Measurements from ENCODE around the gene WDR72.

Gene WDR72

GRCh38 chr15:53534105-53534839 lies 225.2 kb downstream of the WDR72 start:
- no peak for DNase-seq (ENCODE audit: low read depth in 2 of 2)

- DNase-seq (ENCODE audit: low read depth in 2 of 2) = no peak
Measured at GRCh38 chr15:53530761-53531160, 228.7 kb downstream of the WDR72 start.

GRCh38 chr15:53527996-53528395 lies 231.5 kb downstream of the WDR72 start:
- no peak for DNase-seq (ENCODE audit: low read depth in 2 of 2)

- no peak for DNase-seq (ENCODE audit: low read depth in 2 of 2)
Measured at GRCh38 chr15:53525894-53526293, 233.6 kb downstream of the WDR72 start.

- DNase-seq (ENCODE audit: low read depth in 2 of 2) = no peak
Measured at GRCh38 chr15:53522991-53523390, 236.5 kb downstream of the WDR72 start.

GRCh38 chr15:53520996-53521395 lies 238.5 kb downstream of the WDR72 start:
- DNase-seq (ENCODE audit: low read depth in 2 of 2) = no peak

- DNase-seq (ENCODE audit: low read depth in 2 of 2) = no peak
Measured at GRCh38 chr15:53513431-53513830, 246.0 kb downstream of the WDR72 start.

GRCh38 chr15:53512029-53512428 lies 247.4 kb downstream of the WDR72 start:
- DNase-seq (ENCODE audit: low read depth in 2 of 2) = no peak

GRCh38 chr15:53511175-53511574 lies 248.3 kb downstream of the WDR72 start:
- DNase-seq (ENCODE audit: low read depth in 2 of 2) = no peak

- no peak for DNase-seq (ENCODE audit: low read depth in 2 of 2)
Measured at GRCh38 chr15:53506370-53506769, 253.1 kb downstream of the WDR72 start.

- DNase-seq (ENCODE audit: low read depth in 2 of 2) = no peak
Measured at GRCh38 chr15:53498996-53499395, 260.5 kb downstream of the WDR72 start.

- DNase-seq (ENCODE audit: low read depth in 2 of 2) = no peak
Measured at GRCh38 chr15:53490341-53490740, 269.1 kb downstream of the WDR72 start.

GRCh38 chr15:53482055-53482454 lies 277.4 kb downstream of the WDR72 start:
- DNase-seq (ENCODE audit: low read depth in 2 of 2) = no peak

GRCh38 chr15:53477981-53478766 lies 281.3 kb downstream of the WDR72 start:
- no peak for DNase-seq (ENCODE audit: low read depth in 2 of 2)

- no peak for DNase-seq (ENCODE audit: low read depth in 2 of 2)
Measured at GRCh38 chr15:53473886-53474285, 285.6 kb downstream of the WDR72 start.

- DNase-seq (ENCODE audit: low read depth in 2 of 2) = no peak
Measured at GRCh38 chr15:53473435-53473834, 286.0 kb downstream of the WDR72 start.

GRCh38 chr15:53472883-53473282 lies 286.6 kb downstream of the WDR72 start:
- no peak for DNase-seq (ENCODE audit: low read depth in 2 of 2)

- DNase-seq (ENCODE audit: low read depth in 2 of 2) = no peak
Measured at GRCh38 chr15:53472210-53472609, 287.3 kb downstream of the WDR72 start.

- DNase-seq (ENCODE audit: low read depth in 2 of 2) = no peak
Measured at GRCh38 chr15:53470743-53471142, 288.7 kb downstream of the WDR72 start.

GRCh38 chr15:53469422-53469821 lies 290.0 kb downstream of the WDR72 start:
- DNase-seq (ENCODE audit: low read depth in 2 of 2) = no peak
